ENCODE data around the gene PIGS. TPM values are rescaled to one million over a fixed set of nuclear protein-coding genes. Genes with fewer than 3 reads are reported as not detected.

PIGS gene
- total and polyA plus RNA-seq, 2 of the 4 experiments (the other 2 are of a cell fraction): 28.7 to 78.9 TPM

GRCh38 chr17:28519236-28519635, 52.1 kb downstream of the PIGS start:
- no peak for ATAC-seq (ENCODE audit: low read depth)
- in situ Hi-C loops (cut with MboI; ENCODE audit: low sequenced_read_pairs): no loop called here
- no peak overlapping the region for H2BK120ac ChIP-seq (ENCODE audit: low read depth, low read length)
- no peak overlapping the region for H2AK5ac ChIP-seq (ENCODE audit: low read depth, low read length)
- H3K4me3 ChIP-seq (ENCODE audit: insufficient read depth, low read depth, low read length): no peak overlapping the region
- DNase-seq: no peak
- H3K9me3 ChIP-seq (ENCODE audit: control insufficient read depth, insufficient read depth, low read length): no peaks in the 10 kb centered on the region
- no peak overlapping the region for H3K27ac ChIP-seq (ENCODE audit: insufficient read depth, low read length)
- no peaks in the 10 kb centered on the region for H3K9me1 ChIP-seq (ENCODE audit: insufficient read depth, low read length)
- H4K91ac ChIP-seq (ENCODE audit: insufficient read depth, low read depth, low read length): no peak overlapping the region
- no peak overlapping the region for H3K56ac ChIP-seq (ENCODE audit: extremely low read depth, insufficient read depth, low read length)
- CTCF ChIA-PET: no interaction called here
- no peak overlapping the region for H2BK15ac ChIP-seq (ENCODE audit: low read depth, low read length)
- no peak overlapping the region for H3K4ac ChIP-seq (ENCODE audit: low read depth, low read length)
- POLR2A ChIA-PET (ENCODE audit: unreplicated experiment): no interaction called here
- no peak overlapping the region for H3K18ac ChIP-seq (ENCODE audit: low read depth, low read length)
- H3K4me2 ChIP-seq (ENCODE audit: low read depth, low read length): no peak overlapping the region
- no peak overlapping the region for H2BK5ac ChIP-seq (ENCODE audit: low read depth, low read length, poor library complexity, severe bottlenecking)
- BruUV-seq (replicated peaks): no TSS peak
- H2AFZ ChIP-seq (replicated peaks; ENCODE audit: low read length, poor library complexity): no peak overlapping the region
- no peak overlapping the region for H2AK9ac ChIP-seq (replicated peaks; ENCODE audit: low read depth, low read length, poor library complexity)
- intact Hi-C loops (cut with micrococcal nuclease): no loop called here
- no peaks in the 10 kb centered on the region for H3K4me1 ChIP-seq (ENCODE audit: control insufficient read depth, insufficient read depth, low read length)
- no peak overlapping the region for H4K8ac ChIP-seq (ENCODE audit: low read depth in 2 of 2, low read length in 2 of 2)
- peaks cover 39% of the 10 kb centered on the region for H3K27me3 ChIP-seq (ENCODE audit: control insufficient read depth, insufficient read depth, low read length)
- H3K79me1 ChIP-seq (ENCODE audit: low read depth in 1 of 2, low read length in 2 of 2): no peaks in the 10 kb centered on the region
- dilution Hi-C loops (cut with HindIII; ENCODE audit: low sequenced_read_pairs, unreplicated experiment): no loop called here
- H4K20me1 ChIP-seq (ENCODE audit: insufficient read depth, low read length): no peaks in the 10 kb centered on the region; the same call in 1 of the 2 replicates
- no peak overlapping the region for H4K5ac ChIP-seq (ENCODE audit: low read depth, low read length)
- no peaks in the 10 kb centered on the region for H3K36me3 ChIP-seq (ENCODE audit: control insufficient read depth, insufficient read depth, low read length)
- WGBS, 2 experiments (ENCODE audit: extremely low coverage in 2 of 2, insufficient read length in 1 of 2): no CpG with 5 or more reads among the region's 5 CpGs
- H3K9ac ChIP-seq (ENCODE audit: low read depth, low read length): no peak overlapping the region
- TF ChIP-seq BHLHE40 (IDR thresholded peaks at IDR 0.05; ENCODE audit: low read depth, low read length) (no peak), USF2 (IDR thresholded peaks at IDR 0.05; ENCODE audit: low read depth, low read length) (no peak), RCOR1 (IDR thresholded peaks at IDR 0.05; ENCODE audit: insufficient replicate concordance, low read length) (no peak), MXI1 (IDR thresholded peaks at IDR 0.05; ENCODE audit: borderline replicate concordance, low read depth, low read length) (no peak), CHD1 (IDR thresholded peaks at IDR 0.05; ENCODE audit: low read depth, low read length) (no peak), RAD21 (IDR thresholded peaks at IDR 0.05; ENCODE audit: low read length) (no peak), RFX5 (IDR thresholded peaks at IDR 0.05; ENCODE audit: low read depth, low read length) (no peak)
- no peak overlapping the region for H3K14ac ChIP-seq (replicated peaks; ENCODE audit: low read depth, low read length)
- H3K23ac ChIP-seq (ENCODE audit: low read depth, low read length): no peak overlapping the region
- no peak overlapping the region for H2BK20ac ChIP-seq (ENCODE audit: low read depth, low read length)

Data from IMR-90 (cell line).